ENCODE data around the gene CRACR2A.

The CRACR2A gene

DNA sequence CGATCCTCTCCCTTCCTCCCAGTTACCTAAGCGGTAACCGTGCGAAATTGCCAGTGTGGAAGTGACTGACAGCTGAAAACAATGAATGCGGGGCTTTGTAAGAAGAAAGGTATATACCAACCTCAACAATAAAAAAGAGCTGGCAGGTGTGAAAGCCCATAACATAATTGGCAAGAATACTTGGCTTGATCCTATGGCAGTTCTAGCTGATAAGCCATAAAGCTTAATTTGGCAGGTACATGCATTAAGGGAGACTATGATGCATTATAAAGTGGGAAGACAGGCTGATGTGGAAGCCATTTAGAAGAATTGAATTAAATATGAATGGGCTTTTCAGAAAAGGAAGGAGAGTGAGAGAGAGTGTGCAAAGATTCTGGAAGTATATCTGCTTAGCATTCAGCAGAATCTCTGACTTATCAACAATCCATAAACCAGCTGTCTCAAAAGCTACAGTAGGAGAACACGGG, 71.3 kb downstream of the CRACR2A start:
- DNase-seq (ENCODE audit: low read depth): no peak

DNA sequence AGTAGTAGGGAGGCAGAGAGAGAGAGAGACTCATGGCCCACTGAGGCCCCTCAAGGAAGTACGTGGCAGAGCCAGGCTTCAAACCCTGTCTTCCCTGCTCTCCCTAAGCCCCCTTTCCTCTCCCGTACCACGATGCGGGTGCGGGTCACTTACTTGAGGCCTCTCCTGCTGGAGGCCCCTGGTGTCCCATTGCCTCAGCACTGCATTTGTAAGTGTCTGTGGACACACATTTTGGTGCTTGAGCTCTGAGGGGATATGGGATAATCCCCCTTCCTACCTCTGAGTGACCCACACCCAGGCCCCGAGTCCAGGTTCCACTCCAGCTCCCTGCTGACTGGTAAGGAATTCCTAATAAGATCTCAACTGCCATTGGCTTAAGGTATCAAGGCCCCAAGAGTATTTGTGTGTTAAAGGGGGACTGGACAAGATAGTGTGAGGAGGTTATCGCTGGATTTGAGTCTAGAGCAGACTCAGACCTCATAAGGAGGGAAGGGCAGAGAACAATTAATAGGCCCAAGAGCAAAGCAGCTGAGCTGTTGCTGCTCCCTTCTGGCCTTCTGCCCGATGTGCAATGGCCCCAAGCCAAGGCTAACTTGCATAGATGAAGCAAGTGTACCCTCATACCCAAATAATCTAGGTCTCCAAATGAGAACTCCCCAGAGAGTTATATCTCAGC, 71.9 kb downstream of the CRACR2A start:
- no peak for DNase-seq (ENCODE audit: low read depth)

DNA sequence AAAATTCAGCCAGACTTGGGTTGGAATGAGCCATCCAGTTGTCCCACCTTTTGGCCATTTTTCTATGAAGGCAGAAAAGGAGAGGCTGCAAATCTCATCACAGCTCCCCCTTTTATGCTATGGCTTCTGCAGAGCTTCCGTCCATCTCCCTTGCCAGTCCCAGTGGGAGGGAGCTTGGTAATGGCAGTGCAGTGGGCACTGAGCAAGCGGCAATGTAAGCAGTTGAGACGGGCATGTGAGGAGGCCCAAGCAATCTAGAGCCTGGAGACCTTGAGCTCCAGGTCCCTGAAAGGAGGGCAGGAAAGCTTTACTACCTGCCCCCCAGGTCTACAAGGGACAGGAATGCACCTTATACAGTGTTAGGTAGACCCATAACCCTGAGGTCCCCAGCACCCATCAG, 73.1 kb downstream of the CRACR2A start:
- no peak for DNase-seq (ENCODE audit: low read depth)

DNA sequence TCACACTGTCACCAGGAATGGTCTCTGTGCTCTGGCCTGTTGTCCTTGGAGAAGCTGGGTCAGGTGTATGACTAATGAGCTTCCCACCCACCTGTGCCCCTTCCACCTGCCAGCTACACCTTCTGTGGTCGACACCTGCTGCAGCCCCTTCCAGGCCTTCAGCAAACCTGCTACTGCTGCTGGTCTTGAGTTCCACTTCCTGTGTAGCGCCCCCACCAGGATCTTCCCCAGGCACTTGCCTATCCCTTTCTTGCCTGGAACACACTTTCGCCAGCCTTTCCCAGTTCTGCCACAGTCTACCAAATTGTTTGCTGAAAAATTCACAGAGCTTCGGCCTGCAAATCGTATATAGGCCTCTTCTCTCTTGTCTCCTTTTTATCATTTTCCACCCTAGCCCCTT, 75.3 kb downstream of the CRACR2A start:
- DNase-seq (ENCODE audit: low read depth): no peak

DNA sequence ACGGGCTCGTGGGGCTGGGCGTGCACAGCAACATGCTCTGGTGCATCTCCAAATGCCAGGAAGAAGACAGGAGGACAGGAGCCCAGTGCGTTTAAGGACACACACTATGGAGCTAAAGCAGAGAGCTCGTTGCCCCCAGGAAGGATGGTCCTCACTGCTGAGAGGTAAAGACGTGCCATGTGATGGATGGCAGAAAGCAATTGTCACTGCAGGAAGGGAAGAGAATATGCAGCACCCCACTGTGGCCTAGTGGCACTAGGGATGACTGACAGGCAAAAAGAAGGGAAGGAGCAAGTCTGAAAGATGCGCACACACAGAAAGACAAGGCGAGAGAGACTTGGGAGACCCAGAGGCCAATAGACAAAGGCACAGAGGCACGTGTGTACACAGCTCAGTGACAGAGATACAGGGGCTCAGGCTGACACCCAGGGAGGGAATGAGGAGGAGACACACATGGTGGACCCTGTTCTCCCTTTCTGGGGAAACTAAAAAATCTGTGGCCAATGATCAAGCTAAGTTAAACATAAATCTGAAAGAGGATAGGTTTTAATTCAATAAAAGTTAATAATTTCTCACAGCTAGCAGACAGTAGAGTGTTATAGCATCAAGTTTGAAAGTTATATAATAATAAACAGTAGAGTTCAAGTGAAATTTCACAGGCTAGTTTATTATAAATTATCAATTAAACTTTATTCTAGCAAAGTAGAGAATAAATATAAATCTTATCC, 78.8 kb downstream of the CRACR2A start:
- DNase-seq (ENCODE audit: low read depth): no peak

DNA sequence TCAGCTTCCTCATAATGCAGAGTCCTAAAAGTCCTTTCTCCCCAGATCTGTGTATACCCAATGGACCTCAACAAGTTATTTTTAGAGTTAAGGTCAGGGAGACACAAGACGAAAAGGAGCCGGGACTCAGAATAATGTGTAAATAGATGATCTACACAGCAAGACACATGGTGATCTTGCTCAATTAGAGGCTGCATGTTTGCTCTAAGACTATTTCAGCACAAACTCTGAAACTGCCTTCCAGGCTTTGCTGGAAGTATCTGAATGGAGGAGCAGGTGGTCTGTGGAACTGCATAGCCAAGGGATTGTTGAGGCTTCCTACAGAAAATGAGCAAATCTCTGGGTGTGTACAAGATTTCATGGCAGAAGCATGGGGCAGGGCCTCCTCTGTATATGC, 80.8 kb downstream of the CRACR2A start:
- DNase-seq (ENCODE audit: low read depth): no peak

DNA sequence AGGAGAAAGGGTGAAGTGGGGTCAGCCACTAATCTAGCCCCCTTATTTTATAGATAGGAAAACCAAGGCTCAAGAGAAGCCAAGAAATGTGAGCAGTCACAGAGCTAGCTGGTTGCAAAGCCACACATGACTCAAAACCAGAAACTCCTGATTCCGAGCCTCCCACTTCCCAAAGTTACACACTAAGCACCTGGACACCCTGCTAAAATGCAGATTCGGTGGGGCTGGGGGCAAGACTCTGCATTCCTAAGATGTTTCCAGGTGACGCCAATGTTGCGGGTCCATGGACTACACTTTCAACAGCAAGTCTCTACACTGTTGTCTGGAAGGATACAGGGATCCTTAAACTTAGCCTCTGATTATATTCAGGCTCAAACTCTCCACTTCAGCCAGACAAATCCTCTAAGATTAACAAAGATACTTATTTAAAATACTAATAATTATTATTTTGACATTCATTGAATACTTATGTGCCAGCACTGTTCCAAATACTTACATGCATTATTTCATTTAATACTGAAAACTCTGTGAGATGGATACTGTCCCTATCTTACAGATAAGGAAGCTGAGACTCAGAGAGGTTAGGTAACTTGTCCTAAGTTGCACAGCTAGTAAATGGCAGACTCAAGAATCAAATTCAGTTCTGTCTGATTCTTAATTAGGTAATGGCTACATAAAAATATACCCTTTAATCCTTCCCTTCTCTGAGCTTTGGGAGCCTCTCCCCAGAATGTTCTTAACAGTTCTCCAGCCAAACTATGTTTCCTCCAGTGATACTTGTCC, 81.4 kb downstream of the CRACR2A start:
- no peak for DNase-seq (ENCODE audit: low read depth)

DNA sequence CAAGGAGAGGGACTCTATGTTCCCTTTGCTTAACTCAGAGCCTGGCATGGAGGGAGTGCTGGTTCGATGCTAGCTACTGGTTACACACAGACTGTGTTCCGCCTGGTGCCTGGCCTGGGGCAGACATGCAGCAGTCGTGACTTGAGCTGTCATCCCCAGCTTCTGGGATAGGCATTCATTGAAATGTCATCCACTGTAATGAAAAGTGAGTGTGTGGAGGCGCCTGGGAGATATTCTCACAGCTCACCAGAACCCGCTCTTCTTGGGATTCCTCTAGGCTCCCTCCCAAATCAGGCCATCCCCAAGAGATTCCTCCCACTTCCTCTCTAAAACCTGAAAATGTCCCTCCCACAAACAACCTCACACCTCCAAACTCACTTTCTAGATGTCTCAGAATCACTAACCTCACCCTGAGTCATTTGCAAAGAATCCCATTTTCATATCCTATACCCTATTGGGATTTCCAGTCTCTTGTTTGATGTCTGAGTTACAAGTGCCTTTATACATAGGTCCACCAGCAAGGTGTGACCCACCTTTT, 82.8 kb downstream of the CRACR2A start:
- DNase-seq (ENCODE audit: low read depth): no peak

- DNase-seq (ENCODE audit: low read depth): no peak
Observed at GRCh38 chr12:3669594-3669993, 83.3 kb downstream of the CRACR2A start.

DNA sequence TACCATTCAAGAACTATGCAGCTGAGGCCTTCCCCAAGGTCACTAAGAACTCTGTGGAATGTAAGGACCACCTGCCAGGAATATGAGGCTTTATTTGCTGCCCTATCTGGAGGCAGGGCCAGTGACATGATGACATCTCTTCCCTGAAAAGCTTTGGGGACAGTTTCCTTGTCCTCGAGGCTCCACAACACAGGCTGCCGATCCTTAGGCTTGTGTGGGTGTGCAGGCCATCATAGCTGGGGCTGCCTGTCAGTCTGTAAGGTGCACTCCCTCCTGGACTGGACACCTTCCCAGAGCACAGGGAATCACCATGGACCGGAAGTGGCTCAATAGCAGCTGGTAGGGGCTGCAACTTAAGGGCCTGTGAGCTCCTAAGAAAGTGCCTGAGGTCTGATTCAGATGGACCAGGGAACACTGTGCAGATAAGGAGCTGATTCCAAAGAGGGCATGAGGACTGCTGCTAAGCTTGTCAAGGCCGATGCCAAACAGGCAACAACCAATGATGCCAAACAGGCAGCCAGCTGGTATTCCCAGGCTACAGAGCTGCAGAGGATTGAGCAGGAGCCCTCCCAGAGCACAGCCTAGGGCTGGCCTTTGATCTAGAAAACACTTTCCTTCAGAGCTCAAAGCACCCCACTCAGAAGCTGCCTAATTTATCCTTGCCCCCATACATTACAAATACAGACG, 84.3 kb downstream of the CRACR2A start:
- no peak for DNase-seq (ENCODE audit: low read depth)

- DNase-seq (ENCODE audit: low read depth): no peak
Observed at GRCh38 chr12:3667485-3667884, 85.4 kb downstream of the CRACR2A start.

- no peak for DNase-seq (ENCODE audit: low read depth)
Observed at GRCh38 chr12:3666441-3666840, 86.5 kb downstream of the CRACR2A start.

DNA sequence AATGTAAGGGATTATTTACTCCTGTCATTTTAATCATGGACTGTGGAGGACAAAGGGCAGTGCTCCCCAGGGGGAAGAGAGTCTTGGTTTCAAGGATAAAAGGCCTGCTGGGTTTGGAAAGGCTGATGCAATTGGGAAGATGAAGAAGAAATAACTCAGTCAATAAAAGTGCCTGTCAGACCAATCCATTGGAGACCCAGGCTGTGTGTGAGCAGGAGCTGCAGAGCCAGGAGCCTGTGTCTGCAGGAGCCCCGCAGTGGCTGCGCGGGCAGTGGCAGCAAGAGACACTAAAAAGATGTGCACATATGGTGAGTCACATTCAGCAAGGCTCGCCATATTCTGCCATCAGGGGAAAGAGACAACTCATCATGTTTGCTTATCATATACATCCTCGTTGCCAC, 90.4 kb downstream of the CRACR2A start:
- no peak for DNase-seq (ENCODE audit: low read depth)

GRCh38 chr12:3661028-3661427, 91.9 kb downstream of the CRACR2A start:
- DNase-seq (ENCODE audit: low read depth): no peak

DNA sequence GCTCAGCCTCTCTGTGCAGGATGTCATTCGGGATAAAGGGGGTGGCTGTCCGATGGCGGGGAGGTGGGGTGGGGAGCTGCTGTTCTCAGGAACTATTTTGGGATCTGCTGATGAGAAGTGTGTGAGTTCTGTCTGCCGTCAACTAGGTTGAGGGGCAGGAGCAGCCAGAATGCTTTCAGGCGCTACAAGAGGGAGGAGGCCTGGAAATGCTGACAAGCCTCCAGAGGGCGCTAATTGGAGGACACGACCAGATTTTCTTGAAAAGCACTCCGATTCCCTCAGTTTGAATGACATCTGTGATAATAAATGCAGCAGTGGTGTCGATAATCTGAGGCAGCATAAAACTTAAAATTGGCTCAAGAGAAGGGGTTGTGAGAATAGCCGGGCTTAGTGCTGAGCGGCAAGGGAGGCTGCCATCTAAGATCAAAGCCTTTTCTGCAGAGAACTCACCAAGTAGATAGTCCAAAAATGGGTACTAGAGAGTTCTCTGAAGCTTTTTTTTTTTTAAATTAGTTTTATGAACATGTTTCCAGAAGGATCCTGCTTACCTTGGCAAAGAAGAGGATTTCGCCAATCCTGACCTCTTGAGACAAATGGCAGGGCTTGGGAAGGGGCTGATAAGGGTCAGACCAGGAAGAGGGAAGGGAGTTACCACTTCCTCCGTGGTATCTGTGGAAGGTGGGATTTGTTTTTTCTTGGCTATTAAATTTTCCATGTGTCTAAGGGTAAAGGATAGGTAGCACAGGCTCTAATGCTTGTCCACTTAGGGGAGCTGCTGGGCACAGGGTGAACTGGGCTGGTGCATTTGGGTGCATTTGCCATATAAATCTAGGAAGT, 94.4 kb downstream of the CRACR2A start:
- no peak for DNase-seq (ENCODE audit: low read depth)

DNA sequence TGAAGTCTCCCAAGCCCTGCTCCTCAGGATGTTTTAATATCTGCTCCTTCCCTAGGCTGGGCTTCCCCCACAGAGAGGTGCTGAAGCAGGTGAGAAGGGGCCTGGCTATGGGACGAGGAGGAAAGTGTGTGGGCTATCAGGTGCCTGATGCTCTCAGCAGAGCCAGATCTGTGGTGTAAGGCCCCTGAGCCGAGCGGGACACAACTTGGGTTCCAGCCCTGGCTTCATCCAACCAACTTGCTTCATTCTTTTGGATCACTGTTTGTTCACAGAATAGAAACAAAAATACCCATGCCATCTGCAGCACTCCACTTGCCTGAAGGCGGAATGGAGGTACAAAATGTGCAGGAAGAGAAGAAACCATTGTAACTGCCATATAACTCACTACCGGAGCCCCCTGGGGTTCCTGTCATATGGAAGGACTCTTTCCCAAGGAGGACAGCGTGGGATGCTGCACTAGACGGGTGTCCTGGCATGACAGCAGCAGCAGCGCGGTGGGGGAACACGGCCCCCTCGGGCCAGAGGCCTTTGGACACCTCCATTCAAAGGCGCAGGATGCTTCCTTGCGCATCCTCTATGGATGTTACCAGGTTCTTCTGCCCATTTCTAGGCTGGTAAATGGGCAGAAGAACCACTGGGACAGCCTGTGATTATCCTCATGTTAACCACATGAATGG, 95.8 kb downstream of the CRACR2A start:
- no peak for DNase-seq (ENCODE audit: low read depth)

- DNase-seq (ENCODE audit: low read depth): no peak
Observed at GRCh38 chr12:3655328-3655900, 97.5 kb downstream of the CRACR2A start.

DNA sequence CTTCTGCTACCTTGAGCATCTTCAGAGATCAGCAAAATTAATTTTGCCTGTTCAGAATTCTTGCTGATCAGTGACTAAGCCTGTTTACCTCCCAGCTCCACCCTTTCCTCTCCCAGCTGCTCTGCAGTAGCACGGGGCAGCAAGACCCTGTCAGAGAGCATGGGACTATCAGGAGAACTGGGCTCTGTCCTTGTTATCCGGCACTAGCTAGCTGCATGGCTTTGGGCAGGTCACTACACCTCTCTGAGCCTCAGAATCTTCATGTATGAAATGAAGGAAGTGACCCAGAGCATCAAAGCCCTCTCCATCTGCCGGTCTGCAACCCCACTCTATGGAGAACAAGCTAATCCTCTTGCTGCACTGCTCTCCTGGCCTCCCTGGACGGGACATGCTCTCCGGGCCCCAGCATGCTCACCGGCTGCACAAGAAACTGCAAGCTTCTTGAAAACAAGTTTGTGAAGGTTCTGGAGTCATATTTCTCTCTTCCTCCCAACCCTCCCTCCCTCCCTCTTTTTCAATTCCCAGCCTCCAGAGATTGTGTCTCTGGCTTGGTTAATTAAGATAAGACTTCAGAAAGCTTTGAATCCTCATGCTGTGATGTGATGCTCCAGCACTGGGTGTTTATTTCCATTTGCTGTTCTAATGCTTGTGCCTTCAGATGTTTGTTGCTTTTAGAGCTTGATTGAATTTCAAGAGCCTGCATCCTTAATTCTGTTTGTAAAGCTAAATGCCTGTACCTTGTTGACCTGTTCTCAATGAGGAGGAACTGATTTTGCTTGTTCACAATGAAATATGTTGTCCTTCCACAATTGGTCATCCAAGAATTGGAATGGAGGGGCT, 101.1 kb downstream of the CRACR2A start:
- no peak for DNase-seq (ENCODE audit: low read depth)

GRCh38 chr12:3647504-3647903, 105.4 kb downstream of the CRACR2A start:
- no peak for DNase-seq (ENCODE audit: low read depth)

All from stimulated activated CD8-positive, alpha-beta memory T cell treated with anti-CD3 and anti-CD28 coated beads, Interleukin-15, amount 100 ng/mL, for 1 hour (primary cell).